GM18519 (cell line): Measurements from ENCODE around the gene FAM98C.

Experiments
- ATAC-seq: cut with Tn5 transposase; IDR thresholded peaks from one replicate; pipeline ENCODE4 v1.9.1; 2021; ENCODE audit warnings: mild to moderate bottlenecking, moderate library complexity; ENCODE audit not compliant: unreplicated experiment, low FRiP score

FAM98C gene

DNA sequence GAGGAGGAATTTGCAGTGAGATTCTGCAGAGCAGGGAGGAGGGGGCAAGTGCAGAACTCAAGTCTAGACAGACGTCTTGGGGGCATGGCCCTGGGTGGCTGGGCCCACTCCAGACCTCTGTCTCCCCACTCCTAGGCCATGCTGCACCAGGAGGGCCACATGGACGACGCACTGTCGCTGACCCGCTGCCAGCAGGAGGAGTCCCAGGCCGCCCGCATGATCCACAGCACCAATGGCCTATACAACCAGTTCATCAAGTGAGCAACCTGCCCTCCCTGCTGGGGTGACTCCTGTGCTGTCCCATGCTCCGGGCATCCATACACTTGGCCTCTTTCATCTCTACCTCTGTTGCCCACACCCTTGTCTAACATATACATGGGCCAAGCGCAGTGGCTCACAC lies 48.7 kb downstream of the FAM98C start:
- ATAC-seq, result no peak

DNA sequence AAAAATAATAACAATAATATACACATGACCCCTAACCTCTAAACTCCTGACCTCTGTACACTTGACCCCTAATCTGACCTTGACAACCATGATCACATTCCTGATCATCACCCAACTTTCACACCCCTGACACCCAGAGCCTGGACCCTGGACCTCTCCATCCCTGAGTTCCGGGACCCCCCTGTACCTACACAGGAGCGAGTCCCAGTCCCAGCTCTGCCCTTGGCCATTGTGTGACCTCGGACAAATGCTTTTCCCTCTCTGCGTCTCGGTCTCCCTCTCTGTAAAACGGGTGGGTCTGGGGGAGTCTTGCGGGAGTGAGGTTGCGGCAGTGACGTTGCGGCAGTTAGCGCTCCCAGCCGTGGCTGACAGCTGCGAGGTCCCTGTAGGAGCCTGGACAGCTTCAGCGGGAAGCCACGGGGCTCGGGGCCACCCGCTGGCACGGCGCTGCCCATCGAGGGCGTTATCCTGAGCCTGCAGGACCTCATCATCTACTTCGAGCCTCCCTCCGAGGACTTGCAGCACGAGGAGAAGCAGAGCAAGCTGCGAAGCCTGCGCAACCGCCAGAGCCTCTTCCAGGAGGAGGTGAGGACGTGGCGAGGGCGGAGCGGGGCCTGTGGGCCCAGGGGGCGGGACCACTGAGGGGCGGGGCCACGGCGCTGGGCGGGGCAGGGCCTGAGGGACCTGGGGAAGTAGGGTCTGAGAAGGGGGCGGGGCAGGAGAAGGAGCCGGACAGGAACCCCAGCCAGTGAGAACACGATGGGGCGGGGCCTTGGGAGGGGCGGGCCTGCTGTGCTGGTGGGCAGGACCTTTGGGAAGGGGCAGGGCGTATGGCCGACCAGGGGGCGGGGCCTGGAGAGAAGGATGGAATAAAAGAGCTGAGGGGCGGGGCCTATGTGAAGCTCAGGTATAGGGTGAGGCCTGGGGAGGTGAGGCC lies 49.8 kb downstream of the FAM98C start:
- no peak for ATAC-seq

DNA sequence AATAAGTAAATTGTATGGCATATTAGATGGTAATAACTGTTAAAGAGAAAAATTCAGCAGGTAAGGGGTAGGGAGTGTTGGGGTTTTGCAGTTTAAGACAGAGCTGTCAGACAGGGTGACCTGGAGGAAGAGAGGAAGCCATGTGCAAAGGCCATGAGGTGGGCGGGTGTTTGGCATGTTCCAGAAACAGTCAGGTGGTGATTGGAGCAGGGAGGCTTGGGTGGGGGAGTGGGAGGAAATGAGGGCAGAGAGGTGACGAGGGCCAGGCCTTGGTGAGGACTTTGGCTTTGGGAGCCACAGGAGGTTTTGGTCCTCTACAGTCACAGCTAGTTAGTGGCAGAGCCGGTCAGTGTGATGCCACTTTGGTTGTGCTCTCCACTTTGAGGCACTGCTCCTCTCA lies 50.7 kb downstream of the FAM98C start:
- ATAC-seq, result no peak

DNA sequence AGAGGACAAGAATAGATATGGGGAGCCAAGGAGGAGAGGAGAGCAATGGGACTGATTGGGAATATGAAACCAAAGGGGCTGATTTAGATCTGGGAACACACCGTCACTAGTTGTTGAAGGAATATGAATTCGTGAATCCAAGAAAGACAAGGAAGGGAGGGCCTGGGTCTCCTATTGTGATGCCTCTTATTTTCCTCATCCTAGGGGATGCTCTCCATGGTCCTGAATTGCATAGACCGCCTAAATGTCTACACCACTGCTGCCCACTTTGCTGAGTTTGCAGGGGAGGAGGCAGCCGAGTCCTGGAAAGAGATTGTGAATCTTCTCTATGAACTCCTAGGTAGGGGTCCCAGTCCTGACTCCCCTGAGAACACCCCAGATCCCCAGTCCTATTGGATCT lies 52.1 kb downstream of the FAM98C start:
- ATAC-seq, result no peak

DNA sequence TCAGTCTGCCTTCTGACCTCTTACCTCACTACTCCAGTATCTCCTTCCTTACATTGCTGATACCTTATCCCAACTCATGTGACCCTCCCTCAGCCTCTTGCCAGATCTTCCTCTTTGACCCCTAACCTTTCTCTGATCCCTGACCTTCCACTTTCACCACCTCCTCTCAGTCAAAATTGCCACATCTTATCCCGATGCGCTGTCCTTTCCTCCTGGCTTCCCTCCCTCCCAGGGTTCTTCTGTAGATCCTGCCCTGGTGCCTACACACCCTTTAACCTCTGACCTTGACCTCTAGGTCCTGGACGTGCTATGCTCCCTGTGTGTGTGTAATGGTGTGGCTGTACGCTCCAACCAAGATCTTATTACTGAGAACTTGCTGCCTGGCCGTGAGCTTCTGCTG lies 54.3 kb downstream of the FAM98C start:
- no peak for ATAC-seq

DNA sequence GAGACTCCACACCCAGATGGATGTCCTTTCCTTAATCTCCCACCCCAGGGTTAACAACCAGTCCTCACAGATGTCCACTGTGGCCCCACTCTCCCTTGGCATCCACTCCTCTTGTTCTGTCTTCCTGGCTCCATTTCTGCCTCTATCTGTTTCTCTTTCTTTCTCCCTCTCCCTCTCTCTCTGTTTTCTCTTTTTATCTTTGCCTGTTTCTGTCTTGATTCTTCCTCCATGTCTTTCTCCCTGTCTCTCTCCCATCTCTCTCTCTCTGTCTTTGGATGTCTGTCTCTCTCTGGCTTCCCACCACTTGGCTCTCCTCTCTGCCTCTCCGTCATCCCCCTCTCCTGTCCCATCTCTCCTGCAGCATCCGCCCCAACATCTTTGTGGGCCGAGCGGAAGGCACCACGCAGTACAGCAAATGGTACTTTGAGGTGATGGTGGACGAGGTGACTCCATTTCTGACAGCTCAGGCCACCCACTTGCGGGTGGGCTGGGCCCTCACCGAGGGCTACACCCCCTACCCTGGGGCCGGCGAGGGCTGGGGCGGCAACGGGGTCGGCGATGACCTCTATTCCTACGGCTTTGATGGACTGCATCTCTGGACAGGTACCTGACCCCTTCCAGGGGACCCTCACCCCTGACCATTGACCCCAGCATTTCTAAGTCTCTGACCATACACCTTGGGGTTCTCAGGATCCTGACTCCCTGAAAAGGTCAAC lies 55.0 kb downstream of the FAM98C start:
- ATAC-seq, result no peak
